GM12878 (cell line): ENCODE measurements around the gene MAP3K5. TPM values are rescaled to one million over a fixed set of nuclear protein-coding genes. Genes with fewer than 3 reads are reported as not detected.
A peak's percentile ranks its signal among the peaks of the same experiment; 100 is the strongest.

Source experiments
- ESRRA ChIP-seq: IDR thresholded peaks from 2 replicates; pipeline ENCODE4 v1.6.1; 2012; ENCODE audit warnings: mild to moderate bottlenecking, low read length, improper control_type of control experiment
- GATAD2B ChIP-seq: fragments of 450-650 bp; conservative IDR thresholded peaks from 2 replicates; pipeline ENCODE4 v1.6.1; 2017; ENCODE audit warnings: low read depth, mild to moderate bottlenecking, moderate library complexity
- IKZF1 ChIP-seq: fragments of 450-650 bp; conservative IDR thresholded peaks from 2 replicates; pipeline ENCODE4 v1.6.1; 2017; ENCODE audit warnings: antibody characterized with exemption, mild to moderate bottlenecking
- KDM1A ChIP-seq: fragments of 200-600 bp; sonication (generic); IDR thresholded peaks from 2 replicates; pipeline ENCODE4 v1.6.1; 2016; ENCODE audit warnings: borderline replicate concordance
- MEF2B ChIP-seq: fragments of 450-650 bp; IDR thresholded peaks from 2 replicates; pipeline ENCODE4 v1.6.1; 2018; ENCODE audit warnings: mild to moderate bottlenecking, moderate library complexity; ENCODE audit not compliant: partially characterized antibody, poor library complexity, severe bottlenecking
- MTA3 ChIP-seq: IDR thresholded peaks from 2 replicates; pipeline ENCODE4 v1.6.1; 2012; ENCODE audit warnings: low read length, inconsistent platforms, borderline replicate concordance
- MYC ChIP-seq: IDR thresholded peaks from 2 replicates; pipeline ENCODE4 v1.6.1; 2011; ENCODE audit warnings: mild to moderate bottlenecking, low read length, moderate library complexity, inconsistent platforms; ENCODE audit not compliant: insufficient read depth, insufficient replicate concordance, insufficient read length, severe bottlenecking
- NBN ChIP-seq: fragments of 450-650 bp; IDR thresholded peaks from 2 replicates; pipeline ENCODE4 v1.6.1; 2016
- POLR2AphosphoS5 ChIP-seq: IDR thresholded peaks from 2 replicates; pipeline ENCODE4 v1.6.1; 2011; ENCODE audit warnings: mild to moderate bottlenecking, low read length, inconsistent platforms
- RBBP5 ChIP-seq: fragments of 200-600 bp; sonication (generic); conservative IDR thresholded peaks from 2 replicates; pipeline ENCODE4 v1.6.1; 2016
- RCOR1 ChIP-seq: conservative IDR thresholded peaks from 2 replicates; pipeline ENCODE4 v1.6.1; 2012; ENCODE audit warnings: low read depth, low read length, improper control_type of control experiment
- SIN3A ChIP-seq: IDR thresholded peaks from 2 replicates; pipeline ENCODE4 v1.6.1; 2012; ENCODE audit warnings: low read depth, low read length, improper control_type of control experiment
- SMC3 ChIP-seq: IDR thresholded peaks from 2 replicates; pipeline ENCODE4 v1.6.1; 2011; ENCODE audit warnings: low read length, improper control_type of control experiment, borderline replicate concordance
- SP1 ChIP-seq: IDR thresholded peaks from one replicate; pipeline ENCODE4 v1.6.1; 2011; ENCODE audit warnings: low read depth, low read length
- STAT1 ChIP-seq: fragments of 450-650 bp; conservative IDR thresholded peaks from 2 replicates; pipeline ENCODE4 v1.6.1; 2014; ENCODE audit warnings: antibody characterized with exemption, mild to moderate bottlenecking
- TARDBP ChIP-seq: IDR thresholded peaks from 2 replicates; pipeline ENCODE4 v1.6.1; 2016; ENCODE audit warnings: borderline replicate concordance
- WRNIP1 ChIP-seq: IDR thresholded peaks from 2 replicates; pipeline ENCODE4 v1.6.1; 2011; ENCODE audit warnings: low read depth, low read length, improper control_type of control experiment, borderline replicate concordance
- polyA plus RNA-seq, 11 experiments: library from polyadenylated mRNA; depleted of rRNA in 4 of 11; unstranded in 6 of 11; stranded (reverse) in 5 of 11; fragments of >200 nt; fragmentation: Nextera tagmentation in 4 of 11; fragmentation: Illumina TruSeq in 1 of 11; extraction: Ambion mirVana in 4 of 11; extraction: Trizol in 1 of 11; gene quantifications; 1 replicate in 1 of 11; 2 replicates in 10 of 11; pipeline versions ENCODE4 v1.2.1 to v1.2.3, GENCODE V29; 2011 to 2016; ENCODE audit warnings: inconsistent platforms in 2 of 11, missing spikeins in 2 of 11, low read depth in 1 of 11
- total RNA-seq, 4 experiments: library from RNA; depleted of rRNA in 3 of 4; stranded (reverse); fragments of >200 nt in 3 of 4; fragmentation: Illumina TruSeq in 1 of 4; extraction: Trizol in 1 of 4; gene quantifications; 2 replicates each; pipeline versions ENCODE4 v1.2.1 to v1.2.3, GENCODE V29; 2013 to 2021
- TF ChIP-seq, protein P1 (sequence below): IDR thresholded peaks from 2 replicates; pipeline ENCODE4 v1.6.1; 2011; ENCODE audit warnings: low read depth, mild to moderate bottlenecking, low read length, moderate library complexity, borderline replicate concordance; ENCODE audit errors: extremely low read depth
- TF ChIP-seq, protein P2 (sequence below): fragments of 450-650 bp; IDR thresholded peaks from 2 replicates; pipeline ENCODE4 v1.6.1; 2018; ENCODE audit warnings: borderline replicate concordance, mild to moderate bottlenecking; ENCODE audit not compliant: partially characterized antibody
- TF ChIP-seq, protein P3 (sequence below): fragments of 450-650 bp; formaldehyde crosslinking; IDR thresholded peaks from 2 replicates; pipeline ENCODE4 v1.5.0; 2022; ENCODE audit warnings: mild to moderate bottlenecking, missing genetic modification characterization
- TF ChIP-seq, protein P4 (sequence below): fragments of 450-650 bp; IDR thresholded peaks from 2 replicates; pipeline ENCODE4 v1.6.1; 2017; ENCODE audit warnings: low read depth, mild to moderate bottlenecking, moderate library complexity

Gene MAP3K5
- total and polyA plus RNA-seq, 10 of the 15 experiments (the other 5 are each of a cell fraction or from before 2014, with no cell fraction given) = 5.4 to 34.3 (median 26.4) TPM

DNA sequence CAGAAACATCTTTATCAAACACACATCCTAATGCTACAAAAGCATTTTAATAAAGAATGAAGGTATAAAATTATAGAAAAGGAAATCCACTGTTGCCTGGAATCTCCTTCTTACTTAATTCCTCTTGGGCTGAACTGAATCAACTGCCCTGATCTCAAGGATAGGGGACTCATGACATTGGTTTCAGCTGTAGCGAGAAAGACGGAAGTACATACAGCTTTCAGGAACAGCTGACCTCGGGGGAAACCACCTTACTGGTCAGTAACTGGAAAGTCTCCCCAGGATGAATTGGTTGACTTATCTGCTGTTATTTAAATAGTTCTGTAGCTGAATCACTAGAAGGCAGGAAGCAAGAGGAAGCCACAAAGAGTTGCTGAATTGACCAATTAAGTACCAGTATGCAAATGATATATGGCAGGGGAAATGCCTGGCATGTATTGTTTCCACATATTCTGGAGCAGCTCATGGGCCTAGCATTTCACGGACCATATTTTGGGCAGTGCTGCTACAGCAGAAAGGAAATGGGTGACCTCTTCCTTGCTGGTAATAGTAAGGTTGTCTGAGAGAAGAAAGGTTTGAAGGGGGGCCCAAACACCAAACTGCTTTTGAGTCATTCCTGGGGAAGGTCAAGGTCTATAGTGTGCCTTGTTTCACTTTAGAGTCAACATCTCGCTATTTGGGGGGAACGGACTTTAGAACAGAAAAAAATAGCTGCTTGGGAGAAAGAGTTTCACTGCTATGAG, 198.4 kb downstream of the MAP3K5 start (continued):
- TF ChIP-seq, protein P1, sequence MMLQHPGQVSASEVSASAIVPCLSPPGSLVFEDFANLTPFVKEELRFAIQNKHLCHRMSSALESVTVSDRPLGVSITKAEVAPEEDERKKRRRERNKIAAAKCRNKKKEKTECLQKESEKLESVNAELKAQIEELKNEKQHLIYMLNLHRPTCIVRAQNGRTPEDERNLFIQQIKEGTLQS = no peak
- no peak for TF ChIP-seq GATAD2B
- no peak for TF ChIP-seq SP1
- TF ChIP-seq TARDBP = no peak
- TF ChIP-seq WRNIP1 = no peak
- TF ChIP-seq KDM1A = no peak
- TF ChIP-seq MTA3 = no peak
- TF ChIP-seq MEF2B = no peak
- TF ChIP-seq POLR2AphosphoS5 = peak; percentile 66; the same call in 1 of the 2 replicates
- TF ChIP-seq, protein P2, sequence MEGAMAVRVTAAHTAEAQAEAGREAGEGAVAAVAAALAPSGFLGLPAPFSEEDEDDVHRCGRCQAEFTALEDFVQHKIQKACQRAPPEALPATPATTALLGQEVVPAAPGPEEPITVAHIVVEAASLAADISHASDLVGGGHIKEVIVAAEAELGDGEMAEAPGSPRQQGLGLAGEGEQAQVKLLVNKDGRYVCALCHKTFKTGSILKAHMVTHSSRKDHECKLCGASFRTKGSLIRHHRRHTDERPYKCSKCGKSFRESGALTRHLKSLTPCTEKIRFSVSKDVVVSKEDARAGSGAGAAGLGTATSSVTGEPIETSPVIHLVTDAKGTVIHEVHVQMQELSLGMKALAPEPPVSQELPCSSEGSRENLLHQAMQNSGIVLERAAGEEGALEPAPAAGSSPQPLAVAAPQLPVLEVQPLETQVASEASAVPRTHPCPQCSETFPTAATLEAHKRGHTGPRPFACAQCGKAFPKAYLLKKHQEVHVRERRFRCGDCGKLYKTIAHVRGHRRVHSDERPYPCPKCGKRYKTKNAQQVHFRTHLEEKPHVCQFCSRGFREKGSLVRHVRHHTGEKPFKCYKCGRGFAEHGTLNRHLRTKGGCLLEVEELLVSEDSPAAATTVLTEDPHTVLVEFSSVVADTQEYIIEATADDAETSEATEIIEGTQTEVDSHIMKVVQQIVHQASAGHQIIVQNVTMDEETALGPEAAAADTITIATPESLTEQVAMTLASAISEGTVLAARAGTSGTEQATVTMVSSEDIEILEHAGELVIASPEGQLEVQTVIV = no peak
- TF ChIP-seq, protein P3, sequence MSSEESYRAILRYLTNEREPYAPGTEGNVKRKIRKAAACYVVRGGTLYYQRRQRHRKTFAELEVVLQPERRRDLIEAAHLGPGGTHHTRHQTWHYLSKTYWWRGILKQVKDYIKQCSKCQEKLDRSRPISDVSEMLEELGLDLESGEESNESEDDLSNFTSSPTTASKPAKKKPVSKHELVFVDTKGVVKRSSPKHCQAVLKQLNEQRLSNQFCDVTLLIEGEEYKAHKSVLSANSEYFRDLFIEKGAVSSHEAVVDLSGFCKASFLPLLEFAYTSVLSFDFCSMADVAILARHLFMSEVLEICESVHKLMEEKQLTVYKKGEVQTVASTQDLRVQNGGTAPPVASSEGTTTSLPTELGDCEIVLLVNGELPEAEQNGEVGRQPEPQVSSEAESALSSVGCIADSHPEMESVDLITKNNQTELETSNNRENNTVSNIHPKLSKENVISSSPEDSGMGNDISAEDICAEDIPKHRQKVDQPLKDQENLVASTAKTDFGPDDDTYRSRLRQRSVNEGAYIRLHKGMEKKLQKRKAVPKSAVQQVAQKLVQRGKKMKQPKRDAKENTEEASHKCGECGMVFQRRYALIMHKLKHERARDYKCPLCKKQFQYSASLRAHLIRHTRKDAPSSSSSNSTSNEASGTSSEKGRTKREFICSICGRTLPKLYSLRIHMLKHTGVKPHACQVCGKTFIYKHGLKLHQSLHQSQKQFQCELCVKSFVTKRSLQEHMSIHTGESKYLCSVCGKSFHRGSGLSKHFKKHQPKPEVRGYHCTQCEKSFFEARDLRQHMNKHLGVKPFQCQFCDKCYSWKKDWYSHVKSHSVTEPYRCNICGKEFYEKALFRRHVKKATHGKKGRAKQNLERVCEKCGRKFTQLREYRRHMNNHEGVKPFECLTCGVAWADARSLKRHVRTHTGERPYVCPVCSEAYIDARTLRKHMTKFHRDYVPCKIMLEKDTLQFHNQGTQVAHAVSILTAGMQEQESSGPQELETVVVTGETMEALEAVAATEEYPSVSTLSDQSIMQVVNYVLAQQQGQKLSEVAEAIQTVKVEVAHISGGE (CRISPR knock-in tag) = no peak
- no peak for TF ChIP-seq SMC3
- TF ChIP-seq SIN3A = no peak
- TF ChIP-seq MYC = no peak
- TF ChIP-seq, protein P4, sequence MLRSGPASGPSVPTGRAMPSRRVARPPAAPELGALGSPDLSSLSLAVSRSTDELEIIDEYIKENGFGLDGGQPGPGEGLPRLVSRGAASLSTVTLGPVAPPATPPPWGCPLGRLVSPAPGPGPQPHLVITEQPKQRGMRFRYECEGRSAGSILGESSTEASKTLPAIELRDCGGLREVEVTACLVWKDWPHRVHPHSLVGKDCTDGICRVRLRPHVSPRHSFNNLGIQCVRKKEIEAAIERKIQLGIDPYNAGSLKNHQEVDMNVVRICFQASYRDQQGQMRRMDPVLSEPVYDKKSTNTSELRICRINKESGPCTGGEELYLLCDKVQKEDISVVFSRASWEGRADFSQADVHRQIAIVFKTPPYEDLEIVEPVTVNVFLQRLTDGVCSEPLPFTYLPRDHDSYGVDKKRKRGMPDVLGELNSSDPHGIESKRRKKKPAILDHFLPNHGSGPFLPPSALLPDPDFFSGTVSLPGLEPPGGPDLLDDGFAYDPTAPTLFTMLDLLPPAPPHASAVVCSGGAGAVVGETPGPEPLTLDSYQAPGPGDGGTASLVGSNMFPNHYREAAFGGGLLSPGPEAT = peak; percentile 89
- TF ChIP-seq ESRRA = 0 out of 2 replicates have a peak, but pooled peaks have one; percentile 27
- no peak for TF ChIP-seq RBBP5
- peak; percentile 75 for TF ChIP-seq IKZF1
- TF ChIP-seq RCOR1 = no peak
- no peak for TF ChIP-seq STAT1
- TF ChIP-seq NBN = no peak
